Measurements from ENCODE around the gene HSPA6.
"Not testable (repeated sequence)": the region's sequence is repeated elsewhere in the genome, so short reads cannot be mapped to it uniquely, and the experiment has no call there.

GRCh38 chr1:161562441-161562840 is 38.1 kb downstream of the HSPA6 start:
- TF ChIP-seq, protein P1, sequence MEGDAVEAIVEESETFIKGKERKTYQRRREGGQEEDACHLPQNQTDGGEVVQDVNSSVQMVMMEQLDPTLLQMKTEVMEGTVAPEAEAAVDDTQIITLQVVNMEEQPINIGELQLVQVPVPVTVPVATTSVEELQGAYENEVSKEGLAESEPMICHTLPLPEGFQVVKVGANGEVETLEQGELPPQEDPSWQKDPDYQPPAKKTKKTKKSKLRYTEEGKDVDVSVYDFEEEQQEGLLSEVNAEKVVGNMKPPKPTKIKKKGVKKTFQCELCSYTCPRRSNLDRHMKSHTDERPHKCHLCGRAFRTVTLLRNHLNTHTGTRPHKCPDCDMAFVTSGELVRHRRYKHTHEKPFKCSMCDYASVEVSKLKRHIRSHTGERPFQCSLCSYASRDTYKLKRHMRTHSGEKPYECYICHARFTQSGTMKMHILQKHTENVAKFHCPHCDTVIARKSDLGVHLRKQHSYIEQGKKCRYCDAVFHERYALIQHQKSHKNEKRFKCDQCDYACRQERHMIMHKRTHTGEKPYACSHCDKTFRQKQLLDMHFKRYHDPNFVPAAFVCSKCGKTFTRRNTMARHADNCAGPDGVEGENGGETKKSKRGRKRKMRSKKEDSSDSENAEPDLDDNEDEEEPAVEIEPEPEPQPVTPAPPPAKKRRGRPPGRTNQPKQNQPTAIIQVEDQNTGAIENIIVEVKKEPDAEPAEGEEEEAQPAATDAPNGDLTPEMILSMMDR (IDR thresholded peaks at IDR 0.05; ENCODE audit: poor library complexity) = not testable (repeated sequence)
- not testable (repeated sequence) for TF ChIP-seq EZH2 (IDR thresholded peaks at IDR 0.05; ENCODE audit: borderline replicate concordance)
